A549 (cell line): ENCODE data around the gene SEC16A. TPM values are rescaled to one million over a fixed set of nuclear protein-coding genes. Genes with fewer than 3 reads are reported as not detected.

Source experiments
- ATAC-seq, 2 experiments: fragments of 200-7000 bp in 1 of 2; fragments of >200 bp in 1 of 2; cut with Nextera tagmentation in 1 of 2; cut with Tn5 transposase in 1 of 2; 3 replicates each; pipeline versions ENCODE4 v1.8.0 to v1.9.1; 2018 to 2020; ENCODE audit warnings: mild to moderate bottlenecking in 1 of 2, moderate library complexity in 1 of 2
- CTCF ChIA-PET: fragments of 300-600 bp; sonication (Branson Sonifier 250); formaldehyde crosslinking; extraction: SDS; loops from one replicate; lab custom pipeline; 2021; ENCODE audit warnings: antibody characterized with exemption, inconsistent platforms; lab: Yijun Ruan, JAX
- POLR2A ChIA-PET: fragments of 350-600 bp; formaldehyde crosslinking; extraction: SDS; loops from one replicate; lab custom pipeline; 2021; ENCODE audit warnings: antibody characterized with exemption, inconsistent platforms; lab: Yijun Ruan, JAX
- DNase-seq, 2 experiments: peaks; one replicate each; pipeline versions ENCODE4 v3.0.0 to v3.0.0-alpha.2; 2011 to 2016; ENCODE audit warnings: low read depth in 1 of 2, low spot score in 1 of 2
- FAIRE-seq: peaks from 2 replicates; lab custom pipeline; 2011; peaks lifted over from hg19 to GRCh38; lab: Jason Lieb, UNC
- H3K27ac ChIP-seq, 2 experiments: fragments of >200 bp; sonication (Bioruptor Twin); formaldehyde crosslinking; 3 replicates each; pipeline ENCODE4 v1.5.1; 2016 to 2017
- H3K4me1 ChIP-seq: fragments of >200 bp; sonication (Bioruptor Twin); formaldehyde crosslinking; 3 replicates; pipeline ENCODE4 v1.6.1; 2016
- H3K4me2 ChIP-seq: fragments of >200 bp; sonication (Bioruptor Twin); formaldehyde crosslinking; 3 replicates; pipeline ENCODE4 v1.6.1; 2016
- H3K4me3 ChIP-seq: fragments of >200 bp; sonication (Bioruptor Twin); formaldehyde crosslinking; 3 replicates; pipeline ENCODE4 v1.5.1; 2016
- H3K9me3 ChIP-seq: fragments of >200 bp; sonication (Bioruptor Twin); formaldehyde crosslinking; 3 replicates; pipeline ENCODE4 v1.6.1; 2016
- ATOH8 ChIP-seq: fragments of 250-450 bp; sonication (Bioruptor Pico); IDR thresholded peaks from 2 replicates; pipeline ENCODE4 v1.5.0; 2020; ENCODE audit warnings: low read depth, mild to moderate bottlenecking, moderate library complexity
- BHLHE40 ChIP-seq: IDR thresholded peaks from 2 replicates; pipeline ENCODE4 v1.6.1; 2012; ENCODE audit warnings: low read depth, low read length, inconsistent platforms
- CEBPB ChIP-seq, 2 experiments: fragments of >200 bp in 1 of 2; sonication (Bioruptor Twin) in 1 of 2; formaldehyde crosslinking in 1 of 2; IDR thresholded peaks; 2 replicates each; pipeline ENCODE4 v1.6.1; 2012 to 2016
- CTCF ChIP-seq: fragments of >200 bp; sonication (Bioruptor Twin); formaldehyde crosslinking; IDR thresholded peaks from 3 replicates; pipeline ENCODE4 v1.5.1; 2016
- EHF ChIP-seq: fragments of 250-450 bp; sonication (Bioruptor Pico); IDR thresholded peaks from 2 replicates; pipeline ENCODE4 v1.5.0; 2020; ENCODE audit warnings: mild to moderate bottlenecking
- EHMT2 ChIP-seq: fragments of 200-600 bp; sonication (generic); IDR thresholded peaks from 2 replicates; pipeline ENCODE4 v1.6.1; 2016; ENCODE audit warnings: antibody characterized with exemption, low read depth, mild to moderate bottlenecking, moderate library complexity
- FOSL2 ChIP-seq, 2 experiments: fragments of 450-650 bp in 1 of 2; fragments of >200 bp in 1 of 2; sonication (Bioruptor Twin) in 1 of 2; formaldehyde crosslinking; IDR thresholded peaks; 2 replicates each; pipeline versions ENCODE4 v1.5.0 to v1.6.1; 2016 to 2020; ENCODE audit warnings: mild to moderate bottlenecking in 1 of 2, moderate library complexity in 1 of 2
- HDAC2 ChIP-seq: fragments of 200-600 bp; sonication (generic); IDR thresholded peaks from 2 replicates; pipeline ENCODE4 v1.6.1; 2016
- HES2 ChIP-seq: fragments of >200 bp; sonication (Bioruptor Twin); formaldehyde crosslinking; IDR thresholded peaks from 2 replicates; pipeline ENCODE4 v1.6.1; 2016
- HEYL ChIP-seq: fragments of 250-450 bp; sonication (Bioruptor Pico); IDR thresholded peaks from 2 replicates; pipeline ENCODE4 v1.8.0; 2021; ENCODE audit warnings: mild to moderate bottlenecking, moderate library complexity
- HOXB13 ChIP-seq: fragments of 250-450 bp; sonication (Bioruptor Pico); IDR thresholded peaks from 2 replicates; pipeline ENCODE4 v1.5.0; 2020; ENCODE audit warnings: low read depth, mild to moderate bottlenecking, moderate library complexity
- JUN ChIP-seq, 2 experiments: fragments of >200 bp; sonication (Bioruptor Twin); formaldehyde crosslinking; IDR thresholded peaks; 2 replicates in 1 of 2; 3 replicates in 1 of 2; pipeline ENCODE4 v1.6.1; 2016 to 2017
- MAFK ChIP-seq: fragments of 450-650 bp; IDR thresholded peaks from 2 replicates; pipeline ENCODE4 v1.6.1; 2014; ENCODE audit not compliant: partially characterized antibody
- MYC ChIP-seq: IDR thresholded peaks from 2 replicates; pipeline ENCODE4 v1.6.1; 2012; ENCODE audit warnings: mild to moderate bottlenecking, inconsistent platforms, low read length, improper control_type of control experiment, borderline replicate concordance
- NPAS2 ChIP-seq: fragments of 250-450 bp; sonication (Bioruptor Pico); IDR thresholded peaks from 2 replicates; pipeline ENCODE4 v1.8.0; 2022; ENCODE audit warnings: mild to moderate bottlenecking, moderate library complexity, borderline replicate concordance
- PBX3 ChIP-seq: IDR thresholded peaks from 2 replicates; pipeline ENCODE4 v1.6.1; 2012
- RAD21 ChIP-seq, 2 experiments: fragments of >200 bp in 1 of 2; sonication (Bioruptor Twin) in 1 of 2; formaldehyde crosslinking in 1 of 2; IDR thresholded peaks in 1 of 2; conservative IDR thresholded peaks in 1 of 2; 2 replicates in 1 of 2; 3 replicates in 1 of 2; pipeline ENCODE4 v1.6.1; 2012 to 2018; ENCODE audit warnings: inconsistent platforms in 1 of 2
- RCOR1 ChIP-seq: fragments of 150-350 bp; IDR thresholded peaks from 2 replicates; pipeline ENCODE4 v1.6.1; 2014; ENCODE audit warnings: antibody characterized with exemption, low read length, low read depth
- RFX5 ChIP-seq: fragments of 450-650 bp; IDR thresholded peaks from 2 replicates; pipeline ENCODE4 v1.7.1; 2014; ENCODE audit warnings: antibody characterized with exemption, mild to moderate bottlenecking, moderate library complexity
- RNF2 ChIP-seq: fragments of 200-600 bp; sonication (generic); IDR thresholded peaks from 2 replicates; pipeline ENCODE4 v1.6.1; 2016; ENCODE audit warnings: low read depth, mild to moderate bottlenecking, antibody characterized with exemption, moderate library complexity, borderline replicate concordance
- TFCP2L1 ChIP-seq: fragments of 250-450 bp; sonication (Bioruptor Pico); IDR thresholded peaks from 2 replicates; pipeline ENCODE4 v1.5.0; 2021; ENCODE audit warnings: mild to moderate bottlenecking
- ZC3H11A ChIP-seq: fragments of 450-650 bp; IDR thresholded peaks from 2 replicates; pipeline ENCODE4 v1.6.1; 2014; ENCODE audit warnings: antibody characterized with exemption, mild to moderate bottlenecking
- ZSCAN20 ChIP-seq: fragments of 250-450 bp; sonication (Bioruptor Pico); IDR thresholded peaks from 2 replicates; pipeline ENCODE4 v1.8.0; 2022; ENCODE audit warnings: mild to moderate bottlenecking, moderate library complexity
- WGBS: methylation state at CpG from one replicate; pipeline ENCODE4 v1.1.6; 2017; ENCODE audit errors: missing lambda C conversion rate; 5-methylcytosine and 5-hydroxymethylcytosine counted together
- polyA plus RNA-seq, 4 experiments: library from polyadenylated mRNA; depleted of rRNA in 3 of 4; stranded (reverse); fragments of >200 nt; fragmentation: RNase III in 1 of 4; extraction: RNeasy Plus Mini Kit Qiagen cat#74134 plus additional on column Dnase treatment in 1 of 4; gene quantifications; 2 replicates in 3 of 4; 3 replicates in 1 of 4; pipeline ENCODE4 v1.2.3, GENCODE V29; 2011 to 2017
- TF ChIP-seq, protein P1 (sequence below): fragments of 200-600 bp; sonication (generic); IDR thresholded peaks from 2 replicates; pipeline ENCODE4 v1.6.1; 2016; ENCODE audit warnings: antibody characterized with exemption, mild to moderate bottlenecking, moderate library complexity
- TF ChIP-seq, protein P2 (sequence below): fragments of 450-650 bp; IDR thresholded peaks from 2 replicates; pipeline ENCODE4 v1.6.1; 2014; ENCODE audit warnings: antibody characterized with exemption

The SEC16A gene
- polyA plus RNA-seq, 2 of the 4 experiments (the other 2 are of a cell fraction) = 24.2 to 38.0 TPM

DNA sequence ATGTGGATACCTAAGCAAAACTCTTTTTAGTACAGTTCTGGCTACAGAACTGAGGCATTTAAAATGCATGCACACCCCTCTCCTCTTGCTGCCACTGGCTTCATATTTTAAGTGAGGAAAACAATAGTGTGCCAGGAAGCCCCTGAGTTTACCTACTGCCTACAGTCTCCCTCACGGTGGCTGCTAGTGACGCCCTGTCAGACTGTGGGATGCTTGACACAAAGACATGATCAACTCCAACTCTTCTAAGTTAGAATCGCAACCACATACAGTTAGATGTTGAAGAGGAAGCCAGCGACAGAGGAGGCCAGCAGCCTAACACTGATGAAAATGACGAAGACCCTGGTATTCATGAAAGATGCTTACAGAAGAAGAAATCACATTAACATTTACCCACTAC lies 1.3 kb downstream of the SEC16A start:
- H3K4me2 ChIP-seq = peak overlapping the region; percentile 82
- POLR2A ChIA-PET = interaction anchor here (0.7 kb wide), 1 partner anchor 1402 kb away, joined by 4 read pairs; no protein-coding TSS in a partner anchor
- no peak for TF ChIP-seq CEBPB (IDR thresholded peaks at IDR 0.05)
- no peak for TF ChIP-seq HDAC2
- no peak for TF ChIP-seq RCOR1
- TF ChIP-seq HOXB13 = no peak
- TF ChIP-seq, protein P1, sequence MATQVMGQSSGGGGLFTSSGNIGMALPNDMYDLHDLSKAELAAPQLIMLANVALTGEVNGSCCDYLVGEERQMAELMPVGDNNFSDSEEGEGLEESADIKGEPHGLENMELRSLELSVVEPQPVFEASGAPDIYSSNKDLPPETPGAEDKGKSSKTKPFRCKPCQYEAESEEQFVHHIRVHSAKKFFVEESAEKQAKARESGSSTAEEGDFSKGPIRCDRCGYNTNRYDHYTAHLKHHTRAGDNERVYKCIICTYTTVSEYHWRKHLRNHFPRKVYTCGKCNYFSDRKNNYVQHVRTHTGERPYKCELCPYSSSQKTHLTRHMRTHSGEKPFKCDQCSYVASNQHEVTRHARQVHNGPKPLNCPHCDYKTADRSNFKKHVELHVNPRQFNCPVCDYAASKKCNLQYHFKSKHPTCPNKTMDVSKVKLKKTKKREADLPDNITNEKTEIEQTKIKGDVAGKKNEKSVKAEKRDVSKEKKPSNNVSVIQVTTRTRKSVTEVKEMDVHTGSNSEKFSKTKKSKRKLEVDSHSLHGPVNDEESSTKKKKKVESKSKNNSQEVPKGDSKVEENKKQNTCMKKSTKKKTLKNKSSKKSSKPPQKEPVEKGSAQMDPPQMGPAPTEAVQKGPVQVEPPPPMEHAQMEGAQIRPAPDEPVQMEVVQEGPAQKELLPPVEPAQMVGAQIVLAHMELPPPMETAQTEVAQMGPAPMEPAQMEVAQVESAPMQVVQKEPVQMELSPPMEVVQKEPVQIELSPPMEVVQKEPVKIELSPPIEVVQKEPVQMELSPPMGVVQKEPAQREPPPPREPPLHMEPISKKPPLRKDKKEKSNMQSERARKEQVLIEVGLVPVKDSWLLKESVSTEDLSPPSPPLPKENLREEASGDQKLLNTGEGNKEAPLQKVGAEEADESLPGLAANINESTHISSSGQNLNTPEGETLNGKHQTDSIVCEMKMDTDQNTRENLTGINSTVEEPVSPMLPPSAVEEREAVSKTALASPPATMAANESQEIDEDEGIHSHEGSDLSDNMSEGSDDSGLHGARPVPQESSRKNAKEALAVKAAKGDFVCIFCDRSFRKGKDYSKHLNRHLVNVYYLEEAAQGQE = no peak
- TF ChIP-seq PBX3 = no peak
- no peak for TF ChIP-seq FOSL2 (IDR thresholded peaks at IDR 0.05)
- no peak for TF ChIP-seq FOSL2 (CRISPR knock-in tag; IDR thresholded peaks at IDR 0.05)
- no peak for TF ChIP-seq CTCF
- no peak for TF ChIP-seq RFX5
- TF ChIP-seq EHF (CRISPR knock-in tag) = no peak
- TF ChIP-seq JUN (IDR thresholded peaks at IDR 0.05) = no peak
- no peak for TF ChIP-seq MYC
- no peak for TF ChIP-seq EHMT2
- TF ChIP-seq, all 56 proteins: peak for 0
- peaks cover 15% of the 10 kb centered on the region for H3K4me1 ChIP-seq
- FAIRE-seq = no peak
- no peak for DNase-seq
- H3K27ac ChIP-seq = peak overlapping the region; percentile 91 to 98; a peak in 4 of 6 replicates
- H3K4me3 ChIP-seq = peak overlapping the region; percentile 96
- 61% methylated on average over 5 of the region's 5 CpGs for WGBS
- no peak for ATAC-seq
- CTCF ChIA-PET = interaction anchor here (1.3 kb wide), 1 partner anchor 150 kb away, joined by 7 read pairs; no protein-coding TSS in a partner anchor
- no peaks in the 10 kb centered on the region for H3K9me3 ChIP-seq

GRCh38 chr9:136476369-136477150 lies 6.3 kb downstream of the SEC16A start:
- DNase-seq = no peak
- FAIRE-seq = no peak
- WGBS = 94% methylated on average over 23 of the region's 25 CpGs
- no peak overlapping the region for H3K27ac ChIP-seq
- H3K4me1 ChIP-seq = peaks cover 4% of the 10 kb centered on the region
- POLR2A ChIA-PET = no interaction called here
- no peak overlapping the region for H3K4me2 ChIP-seq
- no peaks in the 10 kb centered on the region for H3K9me3 ChIP-seq
- TF ChIP-seq RAD21 (conservative IDR thresholded peaks at IDR 0.05 in 1 of 2, IDR thresholded peaks at IDR 0.05 in 1 of 2) (no peak), MAFK (no peak), HES2 (no peak), ZSCAN20 (CRISPR knock-in tag) (no peak), NPAS2 (no peak), ZC3H11A (no peak), TFCP2L1 (CRISPR knock-in tag) (no peak), HEYL (CRISPR knock-in tag) (no peak), RNF2 (no peak), BHLHE40 (no peak), CEBPB (IDR thresholded peaks at IDR 0.05) (no peak), RCOR1 (no peak), FOSL2 (IDR thresholded peaks at IDR 0.05) (no peak), FOSL2 (CRISPR knock-in tag; IDR thresholded peaks at IDR 0.05) (no peak), ATOH8 (CRISPR knock-in tag) (no peak)
- TF ChIP-seq, protein P2, sequence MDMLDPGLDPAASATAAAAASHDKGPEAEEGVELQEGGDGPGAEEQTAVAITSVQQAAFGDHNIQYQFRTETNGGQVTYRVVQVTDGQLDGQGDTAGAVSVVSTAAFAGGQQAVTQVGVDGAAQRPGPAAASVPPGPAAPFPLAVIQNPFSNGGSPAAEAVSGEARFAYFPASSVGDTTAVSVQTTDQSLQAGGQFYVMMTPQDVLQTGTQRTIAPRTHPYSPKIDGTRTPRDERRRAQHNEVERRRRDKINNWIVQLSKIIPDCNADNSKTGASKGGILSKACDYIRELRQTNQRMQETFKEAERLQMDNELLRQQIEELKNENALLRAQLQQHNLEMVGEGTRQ = no peak
- TF ChIP-seq, all 56 proteins: peak for 0
- CTCF ChIA-PET = interaction anchor here (0.9 to 1.9 kb wide), 3 partner anchors 8 to 14 kb away, joined by 3 to 6 read pairs (median 4); no protein-coding TSS in a partner anchor
- H3K4me3 ChIP-seq = no peak overlapping the region
- no peak for ATAC-seq
